ENCODE results near the gene GRIP1.
A peak's percentile ranks its signal among the peaks of the same experiment; 100 is the strongest.

Gene GRIP1

DNA sequence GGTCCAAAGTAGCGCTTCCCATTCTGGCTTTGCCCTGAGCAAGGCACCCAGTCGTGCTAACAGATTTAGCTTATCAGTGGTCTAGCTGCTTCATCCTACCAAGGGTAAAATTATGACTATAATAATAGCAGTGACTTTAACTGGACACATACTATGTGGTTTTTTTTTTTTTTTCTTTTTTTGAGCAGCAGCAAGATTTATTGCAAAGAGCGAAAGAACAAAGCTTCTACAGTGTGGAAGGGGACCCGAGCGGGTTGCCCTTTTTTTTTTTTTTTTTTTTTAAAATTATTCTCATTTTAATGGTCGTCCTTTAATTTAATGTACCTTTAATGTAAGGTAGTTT is 376.1 kb downstream of the GRIP1 start:
- no peak for TF ChIP-seq ZNF274 (IDR thresholded peaks at IDR 0.05; ENCODE audit: low read depth, low read length)
- H3K4me3 ChIP-seq (ENCODE audit: low read length): peak overlapping the region; percentile 76

DNA sequence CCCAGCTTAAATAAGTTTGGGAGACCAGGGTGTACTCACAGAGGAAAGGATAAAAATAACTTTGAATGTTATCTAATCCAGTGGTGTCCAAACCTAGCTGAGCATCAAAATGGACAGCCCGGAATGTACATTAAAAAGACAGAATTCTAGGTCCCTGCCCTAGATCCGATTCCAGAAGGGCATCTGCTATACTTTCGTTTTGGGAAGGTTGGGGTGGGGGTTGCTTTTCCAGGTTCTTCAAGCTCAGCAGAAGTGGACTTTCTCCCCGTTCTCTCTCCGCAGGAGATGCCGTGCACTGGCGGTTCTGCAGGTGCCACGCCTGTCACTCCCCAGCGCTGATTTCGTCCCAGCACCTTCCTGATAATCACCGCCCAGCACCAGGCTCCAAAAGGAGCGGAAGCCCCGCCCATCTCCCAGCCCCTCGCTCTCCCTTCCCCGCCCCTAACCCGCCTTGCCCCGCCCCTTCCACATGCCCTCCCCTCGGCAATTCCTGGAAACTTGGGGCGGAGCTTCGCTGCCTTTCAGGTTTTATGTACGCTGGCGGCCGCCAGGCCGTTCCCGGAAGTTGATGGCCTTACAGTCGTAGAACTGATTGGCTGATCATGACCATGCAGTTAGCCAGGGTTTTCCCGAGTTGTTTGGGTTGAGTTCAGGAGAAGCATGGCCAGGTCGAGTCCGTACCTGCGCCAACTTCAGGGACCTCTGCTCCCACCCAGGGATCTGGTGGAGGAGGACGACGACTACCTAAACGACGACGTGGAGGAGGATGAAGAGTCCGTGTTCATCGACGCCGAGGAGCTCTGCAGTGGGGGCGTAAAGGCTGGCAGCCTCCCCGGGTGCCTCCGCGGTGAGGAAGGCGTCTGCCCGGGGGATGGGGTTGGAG is 376.7 kb downstream of the GRIP1 start, which contains the start of gene HELB:
Gene HELB (plus strand): TSS at position 550 of the 883 bp plus-strand sequence. CDS start 111 bp downstream, at position 661.
- no peak for TF ChIP-seq ZNF274 (IDR thresholded peaks at IDR 0.05; ENCODE audit: low read depth, low read length)

DNA sequence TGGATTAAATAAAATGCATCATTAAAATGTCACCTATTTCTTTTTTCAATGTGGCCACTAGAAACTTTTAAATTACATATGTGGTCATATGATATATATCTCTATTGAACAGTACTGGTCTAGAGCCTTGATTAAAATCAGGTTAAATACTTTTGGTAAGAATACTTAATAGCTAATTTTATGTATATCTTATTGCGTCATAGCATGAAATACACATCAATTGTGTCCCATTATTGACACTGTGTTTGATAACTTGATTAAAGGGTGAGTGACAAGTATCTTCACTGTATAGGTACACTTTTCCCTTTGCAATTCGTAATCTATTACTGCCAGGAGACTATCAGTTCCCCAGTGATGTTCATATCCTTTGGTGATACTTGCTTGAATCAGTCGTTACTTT is 381.0 kb downstream of the GRIP1 start:
- H3K4me3 ChIP-seq (ENCODE audit: low read length): no peak overlapping the region
- TF ChIP-seq ZNF274 (IDR thresholded peaks at IDR 0.05; ENCODE audit: low read depth, low read length): no peak

More for the DNA sequence above, 376.7 kb downstream of the GRIP1 start, which contains the start of gene HELB:
- peak within 1 kb of the TSS; percentile 98 for H3K4me3 ChIP-seq (ENCODE audit: low read length)
